ENCODE results near the gene F11. TPM values are rescaled to one million over a fixed set of nuclear protein-coding genes. Genes with fewer than 3 reads are reported as not detected.

Gene F11
- total RNA-seq, 4 donors from 2014 or later: 0.48 to 0.67 TPM; not detected in 2

- Histone ChIP-seq H3K27ac (no peak overlapping the region), H3K4me1 (no peaks in the 10 kb centered on the region), H3K27me3 (no peaks in the 10 kb centered on the region), H3K36me3 (no peaks in the 10 kb centered on the region), H3K4me3 (no peak overlapping the region), H3K9me3 (no peaks in the 10 kb centered on the region)
- TF ChIP-seq CTCF (IDR thresholded peaks at IDR 0.05) (no peak), POLR2A (IDR thresholded peaks at IDR 0.05) (no peak)
- intact Hi-C loops (cut with DNase I; ENCODE audit: low total_unique reads): no loop called here
- DNase-seq: no peak
Observed at GRCh38 chr4:186285147-186285546, 19.2 kb downstream of the F11 start.

- no peaks in the 10 kb centered on the region for H3K9me3 ChIP-seq
- H3K27ac ChIP-seq: no peak overlapping the region
- no peaks in the 10 kb centered on the region for H3K4me1 ChIP-seq
- no peaks in the 10 kb centered on the region for H3K36me3 ChIP-seq
- no peaks in the 10 kb centered on the region for H3K27me3 ChIP-seq
- DNase-seq: no peak
- no peak overlapping the region for H3K4me3 ChIP-seq
- intact Hi-C loops (cut with DNase I; ENCODE audit: low total_unique reads): no loop called here
- TF ChIP-seq POLR2A (IDR thresholded peaks at IDR 0.05) (no peak), CTCF (IDR thresholded peaks at IDR 0.05) (no peak)
Observed at GRCh38 chr4:186286581-186286980, 20.6 kb downstream of the F11 start.

- no peaks in the 10 kb centered on the region for H3K4me1 ChIP-seq
- intact Hi-C loops (cut with DNase I; ENCODE audit: low total_unique reads): no loop called here
- no peak for TF ChIP-seq POLR2A (IDR thresholded peaks at IDR 0.05)
- no peak for TF ChIP-seq CTCF (IDR thresholded peaks at IDR 0.05)
- H3K27ac ChIP-seq: no peak overlapping the region
- DNase-seq: no peak
- H3K9me3 ChIP-seq: no peaks in the 10 kb centered on the region
- H3K36me3 ChIP-seq: no peaks in the 10 kb centered on the region
- no peaks in the 10 kb centered on the region for H3K27me3 ChIP-seq
- H3K4me3 ChIP-seq: no peak overlapping the region
Observed at GRCh38 chr4:186291256-186291890, 25.4 kb downstream of the F11 start.

GRCh38 chr4:186294160-186294559 lies 28.2 kb downstream of the F11 start:
- TF ChIP-seq CTCF (IDR thresholded peaks at IDR 0.05) (no peak), POLR2A (IDR thresholded peaks at IDR 0.05) (no peak)
- DNase-seq: no peak
- H3K4me1 ChIP-seq: no peaks in the 10 kb centered on the region
- peaks cover 0 to 12% of the 10 kb centered on the region in 2 donors for H3K27me3 ChIP-seq
- no peak overlapping the region for H3K4me3 ChIP-seq
- intact Hi-C loops (cut with DNase I; ENCODE audit: low total_unique reads): no loop called here
- H3K9me3 ChIP-seq: no peaks in the 10 kb centered on the region
- no peak overlapping the region for H3K27ac ChIP-seq
- no peaks in the 10 kb centered on the region for H3K36me3 ChIP-seq

GRCh38 chr4:186296481-186296880 lies 30.5 kb downstream of the F11 start:
- TF ChIP-seq CTCF (IDR thresholded peaks at IDR 0.05) (no peak), POLR2A (IDR thresholded peaks at IDR 0.05) (no peak)

More at GRCh38 chr4:186296481-186296880, 30.5 kb downstream of the F11 start:
- Histone ChIP-seq H3K4me3 (no peak overlapping the region), H3K9me3 (no peaks in the 10 kb centered on the region), H3K36me3 (no peaks in the 10 kb centered on the region), H3K27ac (no peak overlapping the region), H3K27me3 (peaks cover 0 to 12% of the 10 kb centered on the region in 2 donors), H3K4me1 (no peaks in the 10 kb centered on the region)
- intact Hi-C loops (cut with DNase I; ENCODE audit: low total_unique reads): no loop called here
- DNase-seq: no peak
